ENCODE results near the gene SPI1. TPM values are rescaled to one million over a fixed set of nuclear protein-coding genes. Genes with fewer than 3 reads are reported as not detected.

Gene SPI1
- polyA plus RNA-seq, 2 donors, result 3.9 to 6.8 TPM

- Histone ChIP-seq H3K9me3 (ENCODE audit: control insufficient read depth in 2 of 2, insufficient read depth in 1 of 2, low read depth in 1 of 2, low read length in 1 of 2) (no peaks in the 10 kb centered on the region), H3K27ac (ENCODE audit: low read depth in 2 of 2, low read length in 1 of 2) (peak overlapping the region in 1 of 2 donors; percentile 6), H3K27me3 (ENCODE audit: control insufficient read depth in 1 of 2, insufficient read depth in 2 of 2, low read length in 2 of 2) (no peaks in the 10 kb centered on the region), H3K36me3 (ENCODE audit: control insufficient read depth in 2 of 2, insufficient read depth in 2 of 2, low read length in 1 of 2) (peaks cover 5 to 17% of the 10 kb centered on the region in 2 donors), H3K4me3 (ENCODE audit: low read depth in 1 of 2, low read length in 2 of 2) (no peak overlapping the region), H3K4me1 (ENCODE audit: control insufficient read depth in 2 of 2, insufficient read depth in 2 of 2, low read length in 1 of 2) (peaks cover 12 to 23% of the 10 kb centered on the region in 2 donors)
- WGBS, 2 donors, result 65 to 70% methylated on average over 16 of the region's 16 CpGs
These were observed 35.7 kb upstream of the SPI1 start for GRCh38 chr11:47413908-47414684.

GRCh38 chr11:47413351-47413750 is 35.0 kb upstream of the SPI1 start:
- Histone ChIP-seq H3K4me1 (ENCODE audit: control insufficient read depth in 2 of 2, insufficient read depth in 2 of 2, low read length in 1 of 2) (peaks cover 12 to 23% of the 10 kb centered on the region in 2 donors), H3K27me3 (ENCODE audit: control insufficient read depth in 1 of 2, insufficient read depth in 2 of 2, low read length in 2 of 2) (no peaks in the 10 kb centered on the region), H3K36me3 (ENCODE audit: control insufficient read depth in 2 of 2, insufficient read depth in 2 of 2, low read length in 1 of 2) (peaks cover 0 to 9% of the 10 kb centered on the region in 2 donors), H3K27ac (ENCODE audit: low read depth in 2 of 2, low read length in 1 of 2) (peak overlapping the region in 1 of 2 donors; percentile 37), H3K9me3 (ENCODE audit: control insufficient read depth in 2 of 2, insufficient read depth in 1 of 2, low read depth in 1 of 2, low read length in 1 of 2) (no peaks in the 10 kb centered on the region), H3K4me3 (ENCODE audit: low read depth in 1 of 2, low read length in 2 of 2) (no peak overlapping the region)
- WGBS, 2 donors, result 89 to 93% methylated on average over 13 of the region's 13 CpGs

- no peaks in the 10 kb centered on the region for H3K9me3 ChIP-seq (ENCODE audit: control insufficient read depth in 2 of 2, insufficient read depth in 1 of 2, low read depth in 1 of 2, low read length in 1 of 2)
- no peak overlapping the region for H3K4me3 ChIP-seq (ENCODE audit: low read depth in 1 of 2, low read length in 2 of 2)
- WGBS, 2 donors, result 71 to 75% methylated on average over 12 of the region's 12 CpGs
- H3K27me3 ChIP-seq (ENCODE audit: control insufficient read depth in 1 of 2, insufficient read depth in 2 of 2, low read length in 2 of 2), result no peaks in the 10 kb centered on the region
- H3K27ac ChIP-seq (ENCODE audit: low read depth in 2 of 2, low read length in 1 of 2), result no peak overlapping the region
- H3K4me1 ChIP-seq (ENCODE audit: control insufficient read depth in 2 of 2, insufficient read depth in 2 of 2, low read length in 1 of 2), result peaks cover 12 to 29% of the 10 kb centered on the region in 2 donors
- peaks cover 0 to 3% of the 10 kb centered on the region in 2 donors for H3K36me3 ChIP-seq (ENCODE audit: control insufficient read depth in 2 of 2, insufficient read depth in 2 of 2, low read length in 1 of 2)
These were observed 33.8 kb upstream of the SPI1 start for GRCh38 chr11:47411884-47412746.

GRCh38 chr11:47410370-47411264 is 32.3 kb upstream of the SPI1 start:
- Histone ChIP-seq H3K9me3 (ENCODE audit: control insufficient read depth in 2 of 2, insufficient read depth in 1 of 2, low read depth in 1 of 2, low read length in 1 of 2) (no peaks in the 10 kb centered on the region), H3K27me3 (ENCODE audit: control insufficient read depth in 1 of 2, insufficient read depth in 2 of 2, low read length in 2 of 2) (no peaks in the 10 kb centered on the region), H3K4me3 (ENCODE audit: low read depth in 1 of 2, low read length in 2 of 2) (no peak overlapping the region), H3K36me3 (ENCODE audit: control insufficient read depth in 2 of 2, insufficient read depth in 2 of 2, low read length in 1 of 2) (peaks cover 0 to 3% of the 10 kb centered on the region in 2 donors), H3K27ac (ENCODE audit: low read depth in 2 of 2, low read length in 1 of 2) (peak overlapping the region in 1 of 2 donors; percentile 58), H3K4me1 (ENCODE audit: control insufficient read depth in 2 of 2, insufficient read depth in 2 of 2, low read length in 1 of 2) (peaks cover 10 to 23% of the 10 kb centered on the region in 2 donors)
- WGBS, 2 donors, result 70 to 74% methylated on average over 12 of the region's 12 CpGs

GRCh38 chr11:47409440-47410369 is 31.4 kb upstream of the SPI1 start:
- Histone ChIP-seq H3K4me1 (ENCODE audit: control insufficient read depth in 2 of 2, insufficient read depth in 2 of 2, low read length in 1 of 2) (peaks cover 7 to 18% of the 10 kb centered on the region in 2 donors), H3K9me3 (ENCODE audit: control insufficient read depth in 2 of 2, insufficient read depth in 1 of 2, low read depth in 1 of 2, low read length in 1 of 2) (no peaks in the 10 kb centered on the region), H3K27me3 (ENCODE audit: control insufficient read depth in 1 of 2, insufficient read depth in 2 of 2, low read length in 2 of 2) (no peaks in the 10 kb centered on the region), H3K27ac (ENCODE audit: low read depth in 2 of 2, low read length in 1 of 2) (peak overlapping the region; percentile 70 to 89), H3K36me3 (ENCODE audit: control insufficient read depth in 2 of 2, insufficient read depth in 2 of 2, low read length in 1 of 2) (peaks cover 0 to 3% of the 10 kb centered on the region in 2 donors), H3K4me3 (ENCODE audit: low read depth in 1 of 2, low read length in 2 of 2) (peak overlapping the region; percentile 5 to 63)
- 50 to 66% methylated on average over 30 to 31 of the region's 31 CpGs for WGBS, 2 donors

- peak overlapping the region; percentile 70 to 89 for H3K27ac ChIP-seq (ENCODE audit: low read depth in 2 of 2, low read length in 1 of 2)
- peaks cover 7 to 18% of the 10 kb centered on the region in 2 donors for H3K4me1 ChIP-seq (ENCODE audit: control insufficient read depth in 2 of 2, insufficient read depth in 2 of 2, low read length in 1 of 2)
These were observed 30.5 kb upstream of the SPI1 start for GRCh38 chr11:47408598-47409439.

GRCh38 chr11:47407746-47408590 is 29.6 kb upstream of the SPI1 start, which contains the start of gene SLC39A13:
Gene SLC39A13, plus strand, starts transcription at chr11:47408590. Its CDS starts 1,505 bp downstream, at chr11:47410095.
- H3K36me3 ChIP-seq (ENCODE audit: control insufficient read depth in 2 of 2, insufficient read depth in 2 of 2, low read length in 1 of 2), result no peaks in the 10 kb centered on the region
- H3K4me3 ChIP-seq (ENCODE audit: low read depth in 1 of 2, low read length in 2 of 2), result peak within 1 kb of the TSS; percentile 61 to 63
- no peaks in the 10 kb centered on the region for H3K9me3 ChIP-seq (ENCODE audit: control insufficient read depth in 2 of 2, insufficient read depth in 1 of 2, low read depth in 1 of 2, low read length in 1 of 2)
- peaks cover 7 to 18% of the 10 kb centered on the region in 2 donors for H3K4me1 ChIP-seq (ENCODE audit: control insufficient read depth in 2 of 2, insufficient read depth in 2 of 2, low read length in 1 of 2)
- peak within 1 kb of the TSS; percentile 77 to 94 for H3K27ac ChIP-seq (ENCODE audit: low read depth in 2 of 2, low read length in 1 of 2)
- H3K27me3 ChIP-seq (ENCODE audit: control insufficient read depth in 1 of 2, insufficient read depth in 2 of 2, low read length in 2 of 2), result no peaks in the 10 kb centered on the region
- 1% methylated on average over 47 to 70 of the region's 70 CpGs for WGBS, 2 donors

More at GRCh38 chr11:47408598-47409439, 30.5 kb upstream of the SPI1 start:
- WGBS, 2 donors, result 3 to 4% methylated on average over 27 to 50 of the region's 50 CpGs
- Histone ChIP-seq H3K27me3 (ENCODE audit: control insufficient read depth in 1 of 2, insufficient read depth in 2 of 2, low read length in 2 of 2) (no peaks in the 10 kb centered on the region), H3K4me3 (ENCODE audit: low read depth in 1 of 2, low read length in 2 of 2) (peak overlapping the region; percentile 61 to 63), H3K9me3 (ENCODE audit: control insufficient read depth in 2 of 2, insufficient read depth in 1 of 2, low read depth in 1 of 2, low read length in 1 of 2) (no peaks in the 10 kb centered on the region), H3K36me3 (ENCODE audit: control insufficient read depth in 2 of 2, insufficient read depth in 2 of 2, low read length in 1 of 2) (peaks cover 0 to 3% of the 10 kb centered on the region in 2 donors)
